Fibroblast of skin of left biceps (primary cell): ENCODE measurements around the gene ROBO1.

Source experiments
- DNase-seq, 2 experiments: peaks; one replicate each; pipeline ENCODE4 v3.0.0-alpha.2; 2013; ENCODE audit warnings: low read depth in 2 of 2

Gene ROBO1

GRCh38 chr3:79016587-79017376 lies 751.0 kb downstream of the ROBO1 start:
- no peak for DNase-seq

GRCh38 chr3:79015854-79016253 lies 751.9 kb downstream of the ROBO1 start:
- DNase-seq, result no peak

- DNase-seq, result no peak
These were observed 754.8 kb downstream of the ROBO1 start for GRCh38 chr3:79012946-79013362.

GRCh38 chr3:79012530-79012913 lies 755.3 kb downstream of the ROBO1 start:
- DNase-seq, result no peak

GRCh38 chr3:79011821-79012529 lies 755.8 kb downstream of the ROBO1 start:
- no peak for DNase-seq

- DNase-seq, result no peak
These were observed 757.9 kb downstream of the ROBO1 start for GRCh38 chr3:79009861-79010260.

GRCh38 chr3:79006077-79006476 lies 761.7 kb downstream of the ROBO1 start:
- DNase-seq, result no peak

- DNase-seq, result no peak
These were observed 762.7 kb downstream of the ROBO1 start for GRCh38 chr3:79005084-79005483.

- no peak for DNase-seq
These were observed 763.8 kb downstream of the ROBO1 start for GRCh38 chr3:79003994-79004393.

- no peak for DNase-seq
These were observed 765.1 kb downstream of the ROBO1 start for GRCh38 chr3:79002465-79003372.

GRCh38 chr3:79001255-79001654 lies 766.5 kb downstream of the ROBO1 start:
- no peak for DNase-seq

- DNase-seq, result no peak
These were observed 768.7 kb downstream of the ROBO1 start for GRCh38 chr3:78999139-78999538.

GRCh38 chr3:78995087-78995486 lies 772.7 kb downstream of the ROBO1 start:
- DNase-seq, result no peak

- no peak for DNase-seq
These were observed 773.4 kb downstream of the ROBO1 start for GRCh38 chr3:78994174-78995027.

GRCh38 chr3:78993375-78993774 lies 774.4 kb downstream of the ROBO1 start:
- DNase-seq, result no peak

- DNase-seq, result no peak
These were observed 775.0 kb downstream of the ROBO1 start for GRCh38 chr3:78992830-78993229.

GRCh38 chr3:78992400-78992799 lies 775.4 kb downstream of the ROBO1 start:
- no peak for DNase-seq

GRCh38 chr3:78991656-78992055 lies 776.1 kb downstream of the ROBO1 start:
- DNase-seq, result no peak

GRCh38 chr3:78990156-78990555 lies 777.6 kb downstream of the ROBO1 start:
- no peak for DNase-seq

- no peak for DNase-seq
These were observed 779.5 kb downstream of the ROBO1 start for GRCh38 chr3:78988324-78988723.

- DNase-seq, result no peak
These were observed 781.2 kb downstream of the ROBO1 start for GRCh38 chr3:78986416-78987101.
